Measurements from ENCODE around the gene RNU4-1. TPM values are rescaled to one million over a fixed set of nuclear protein-coding genes. Genes with fewer than 3 reads are reported as not detected.
A peak's percentile ranks its signal among the peaks of the same experiment; 100 is the strongest.

Gene RNU4-1
- total RNA-seq, 4 donors from 2014 or later = under 0.01 TPM; not detected in 2

DNA sequence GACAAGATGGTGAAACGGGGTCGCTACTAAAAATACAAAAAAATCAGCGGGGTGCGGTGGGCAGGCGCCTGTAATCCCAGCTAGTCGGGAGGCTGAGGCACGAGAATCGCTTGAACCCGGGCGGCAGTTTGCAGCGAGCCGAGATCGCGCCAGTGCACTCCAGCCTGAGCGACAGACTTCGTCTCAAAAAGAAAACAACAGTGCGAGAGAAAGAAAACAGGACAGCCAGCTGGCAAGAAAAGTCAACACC is 701 bp downstream of the RNU4-1 start:
- under 1% methylated on average over 17 of the region's 17 CpGs for WGBS
- Histone ChIP-seq H3K4me3 (peak overlapping the region; percentile 59 to 68 (median 62)), H3K27me3 (no peaks in the 10 kb centered on the region), H3K9me3 (no peaks in the 10 kb centered on the region), H3K4me1 (peaks cover 2 to 15% (median 12%) of the 10 kb centered on the region in 4 donors), H3K36me3 (no peaks in the 10 kb centered on the region), H3K27ac (replicated peaks in 1 of 4) (peak overlapping the region; percentile 92 to 98 (median 96))
- no peak for DNase-seq (ENCODE audit: extremely low spot score)
- intact Hi-C loops (cut with DNase I) = no loop called here
- no peak for TF ChIP-seq POLR2A (IDR thresholded peaks at IDR 0.05; ENCODE audit: low read depth)

DNA sequence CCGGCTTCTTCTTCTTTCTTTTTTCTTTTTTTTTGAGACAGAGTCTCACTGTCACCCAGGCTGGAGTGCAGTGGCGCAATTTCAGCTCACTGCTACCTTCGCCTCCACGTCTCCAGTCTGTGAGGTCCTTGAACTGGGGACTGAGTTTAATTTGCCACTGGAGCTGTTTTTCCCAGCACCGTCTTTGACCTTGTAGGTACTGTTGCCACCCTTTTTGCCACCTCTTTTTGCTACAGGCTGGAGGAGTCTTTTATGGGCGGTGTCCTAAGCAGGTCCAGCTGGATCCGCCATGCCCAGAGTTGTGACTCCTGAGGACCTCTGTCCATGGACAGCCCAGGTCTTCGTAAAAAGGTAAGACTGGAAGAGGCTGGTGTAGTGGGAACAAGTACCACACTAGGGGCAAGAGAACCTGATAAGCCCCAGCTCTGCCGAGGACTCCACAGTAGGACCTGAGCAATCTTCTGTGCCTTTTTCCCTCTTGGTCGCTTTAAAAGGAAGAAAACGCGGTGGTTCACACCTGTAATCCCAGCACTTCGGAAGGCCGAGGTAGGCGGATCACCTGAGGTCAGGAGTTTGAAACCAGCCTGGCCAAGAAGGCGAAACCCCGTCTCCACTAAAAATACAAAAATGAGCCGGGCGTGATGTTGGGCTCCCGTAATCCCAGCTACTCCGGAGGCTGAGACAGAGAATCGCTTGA is 2.3 kb downstream of the RNU4-1 start:
- DNase-seq (ENCODE audit: extremely low spot score) = no peak
- WGBS = 31% methylated on average over 22 of the region's 22 CpGs
- TF ChIP-seq POLR2A (IDR thresholded peaks at IDR 0.05; ENCODE audit: low read depth) (no peak), POLR2AphosphoS5 (IDR thresholded peaks at IDR 0.05) (no peak), EP300 (IDR thresholded peaks at IDR 0.05) (no peak)
- TF ChIP-seq, protein P1, sequence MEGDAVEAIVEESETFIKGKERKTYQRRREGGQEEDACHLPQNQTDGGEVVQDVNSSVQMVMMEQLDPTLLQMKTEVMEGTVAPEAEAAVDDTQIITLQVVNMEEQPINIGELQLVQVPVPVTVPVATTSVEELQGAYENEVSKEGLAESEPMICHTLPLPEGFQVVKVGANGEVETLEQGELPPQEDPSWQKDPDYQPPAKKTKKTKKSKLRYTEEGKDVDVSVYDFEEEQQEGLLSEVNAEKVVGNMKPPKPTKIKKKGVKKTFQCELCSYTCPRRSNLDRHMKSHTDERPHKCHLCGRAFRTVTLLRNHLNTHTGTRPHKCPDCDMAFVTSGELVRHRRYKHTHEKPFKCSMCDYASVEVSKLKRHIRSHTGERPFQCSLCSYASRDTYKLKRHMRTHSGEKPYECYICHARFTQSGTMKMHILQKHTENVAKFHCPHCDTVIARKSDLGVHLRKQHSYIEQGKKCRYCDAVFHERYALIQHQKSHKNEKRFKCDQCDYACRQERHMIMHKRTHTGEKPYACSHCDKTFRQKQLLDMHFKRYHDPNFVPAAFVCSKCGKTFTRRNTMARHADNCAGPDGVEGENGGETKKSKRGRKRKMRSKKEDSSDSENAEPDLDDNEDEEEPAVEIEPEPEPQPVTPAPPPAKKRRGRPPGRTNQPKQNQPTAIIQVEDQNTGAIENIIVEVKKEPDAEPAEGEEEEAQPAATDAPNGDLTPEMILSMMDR (IDR thresholded peaks at IDR 0.05) = no peak
- Histone ChIP-seq H3K27me3 (no peaks in the 10 kb centered on the region), H3K4me1 (peaks cover 2 to 18% (median 13%) of the 10 kb centered on the region in 4 donors), H3K9me3 (no peaks in the 10 kb centered on the region), H3K4me3 (peak overlapping the region; percentile 59 to 68 (median 62)), H3K36me3 (no peaks in the 10 kb centered on the region), H3K27ac (replicated peaks in 1 of 4) (peak overlapping the region; percentile 92 to 98 (median 96))
- intact Hi-C loops (cut with DNase I) = loop anchor here (2.0 kb wide), 1 partner anchor 62 kb away; no protein-coding TSS in a partner anchor

DNA sequence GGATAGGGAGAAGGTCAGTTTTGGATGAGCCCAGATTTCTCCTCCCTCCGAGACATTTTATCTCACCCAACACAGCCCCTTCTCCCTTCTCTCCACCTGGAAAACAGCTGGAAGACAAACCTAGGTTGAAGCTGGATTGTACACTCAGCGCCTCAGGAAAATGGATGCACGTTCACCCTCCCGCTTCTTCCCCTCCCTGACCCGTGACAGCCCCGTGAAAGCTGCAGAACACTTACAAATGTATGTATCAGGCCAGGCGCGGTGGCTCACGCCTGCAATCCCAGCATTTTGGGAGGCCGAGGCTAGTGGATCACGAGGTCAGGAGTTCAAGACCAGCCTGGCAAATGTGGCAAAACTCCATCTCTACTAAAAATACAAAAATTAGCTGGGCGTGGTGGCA is 5.5 kb downstream of the RNU4-1 start:
- H3K4me1 ChIP-seq = peaks cover 0 to 13% (median 10%) of the 10 kb centered on the region in 4 donors
- WGBS = 91% methylated on average over 12 of the region's 12 CpGs
- no peak for DNase-seq (ENCODE audit: extremely low spot score)
- H3K27me3 ChIP-seq = no peaks in the 10 kb centered on the region
- TF ChIP-seq POLR2A (IDR thresholded peaks at IDR 0.05; ENCODE audit: low read depth) = no peak
- TF ChIP-seq, protein P1 (IDR thresholded peaks at IDR 0.05) = no peak
- no peak for TF ChIP-seq POLR2AphosphoS5 (IDR thresholded peaks at IDR 0.05)
- TF ChIP-seq EP300 (IDR thresholded peaks at IDR 0.05) = no peak
- no peaks in the 10 kb centered on the region for H3K36me3 ChIP-seq
- no peak overlapping the region for H3K27ac ChIP-seq (replicated peaks in 1 of 4)
- H3K4me3 ChIP-seq = no peak overlapping the region
- intact Hi-C loops (cut with DNase I) = no loop called here
- H3K9me3 ChIP-seq = no peaks in the 10 kb centered on the region

DNA sequence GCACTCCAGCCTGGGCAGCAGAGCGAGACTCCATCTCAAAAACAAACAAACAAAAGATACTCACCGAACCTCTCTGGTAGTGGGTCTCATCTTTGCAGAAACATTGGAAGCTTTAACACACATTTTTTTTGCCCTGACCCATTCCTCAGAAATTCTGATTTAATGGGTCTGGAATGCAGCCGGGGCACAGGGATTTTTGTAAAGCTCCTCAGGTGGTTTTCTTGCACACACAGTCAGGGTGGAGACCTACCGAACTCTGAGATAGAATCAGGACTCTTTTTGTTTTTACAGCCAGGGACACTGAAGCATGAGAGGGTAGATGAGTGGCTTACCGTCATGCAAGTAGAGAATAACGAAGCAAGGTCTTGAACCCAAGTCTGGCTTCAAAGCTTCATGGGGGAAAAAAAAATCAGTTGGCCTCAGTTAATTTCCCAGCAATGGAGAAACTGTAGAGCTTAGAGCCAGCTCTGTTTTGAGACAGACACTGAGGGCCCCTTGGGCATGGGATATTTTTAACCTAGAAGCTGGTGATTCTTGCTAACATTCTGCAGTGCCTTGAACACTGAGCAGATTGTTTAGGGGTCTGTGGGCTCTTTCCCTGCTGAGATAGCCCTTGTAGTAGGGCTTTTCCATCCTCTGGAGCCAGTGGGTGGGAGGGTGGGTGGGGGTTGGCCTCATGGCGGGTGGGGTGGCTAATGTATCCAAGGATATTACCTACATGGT is 6.1 kb downstream of the RNU4-1 start:
- no peak for DNase-seq (ENCODE audit: extremely low spot score)
- TF ChIP-seq POLR2A (IDR thresholded peaks at IDR 0.05; ENCODE audit: low read depth) (no peak), POLR2AphosphoS5 (IDR thresholded peaks at IDR 0.05) (no peak), EP300 (IDR thresholded peaks at IDR 0.05) (no peak)
- TF ChIP-seq, protein P1 (IDR thresholded peaks at IDR 0.05) = no peak

DNA sequence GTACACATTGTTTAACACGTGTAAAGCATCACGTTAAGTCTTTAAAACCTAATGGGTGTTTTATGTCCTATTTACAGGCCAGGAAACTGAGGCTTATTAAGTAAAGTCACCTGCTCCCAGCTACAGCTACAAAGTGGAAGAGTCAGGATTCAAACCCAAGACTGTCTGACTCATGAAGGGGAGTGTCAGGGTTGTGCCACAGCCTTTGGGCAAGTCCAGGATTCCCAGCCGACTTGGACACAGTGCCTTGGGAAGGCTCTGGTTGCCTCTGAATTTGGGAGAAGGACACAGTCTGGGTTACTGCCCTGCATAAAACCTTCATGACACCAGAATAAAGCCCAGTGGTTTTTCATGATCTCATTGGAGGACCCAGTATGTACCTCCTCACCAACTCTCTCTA is 8.7 kb downstream of the RNU4-1 start:
- Histone ChIP-seq H3K9me3 (no peaks in the 10 kb centered on the region), H3K27me3 (no peaks in the 10 kb centered on the region), H3K36me3 (no peaks in the 10 kb centered on the region), H3K4me1 (peaks cover 0 to 4% (median 0%) of the 10 kb centered on the region in 4 donors), H3K27ac (replicated peaks in 1 of 4) (no peak overlapping the region), H3K4me3 (no peak overlapping the region)
- no peak for DNase-seq (ENCODE audit: extremely low spot score)
- WGBS = 83% methylated on average over 3 of the region's 3 CpGs
- TF ChIP-seq POLR2AphosphoS5 (IDR thresholded peaks at IDR 0.05) = no peak
- intact Hi-C loops (cut with DNase I) = no loop called here

More for the DNA sequence above, 6.1 kb downstream of the RNU4-1 start:
- no peak overlapping the region for H3K4me3 ChIP-seq
- H3K9me3 ChIP-seq = no peaks in the 10 kb centered on the region
- H3K27ac ChIP-seq (replicated peaks in 1 of 4) = no peak overlapping the region
- H3K4me1 ChIP-seq = peaks cover 0 to 13% (median 10%) of the 10 kb centered on the region in 4 donors
- intact Hi-C loops (cut with DNase I) = no loop called here
- 70% methylated on average over 7 of the region's 7 CpGs for WGBS
- H3K27me3 ChIP-seq = no peaks in the 10 kb centered on the region
- no peaks in the 10 kb centered on the region for H3K36me3 ChIP-seq

Measured in esophagus muscularis mucosa (tissue), 4 donors.